Subcutaneous abdominal adipose tissue (tissue), 5 donors: ENCODE measurements around the gene CCR5AS.
"Not testable (repeated sequence)": the region's sequence is repeated elsewhere in the genome, so short reads cannot be mapped to it uniquely, and the experiment has no call there.

ENCODE experiments used
- H3K27ac ChIP-seq: one replicate; pipeline ENCODE4 v1.7.0; 2013; ENCODE audit warnings: low read depth, mild to moderate bottlenecking, inconsistent platforms, low read length, moderate library complexity
- H3K27me3 ChIP-seq, 5 donors: one replicate each; pipeline ENCODE4 v1.7.0; 2013; ENCODE audit warnings: low read length in 5 of 5, inconsistent platforms in 1 of 5; ENCODE audit not compliant: control insufficient read depth in 5 of 5, insufficient read depth in 4 of 5
- H3K36me3 ChIP-seq, 5 donors: one replicate each; pipeline ENCODE4 v1.7.0; 2013; ENCODE audit warnings: low read length in 5 of 5; ENCODE audit not compliant: control insufficient read depth in 5 of 5, insufficient read depth in 5 of 5
- H3K4me1 ChIP-seq, 5 donors: one replicate each; pipeline ENCODE4 v1.7.0; 2013; ENCODE audit warnings: low read length in 5 of 5, mild to moderate bottlenecking in 3 of 5, moderate library complexity in 1 of 5; ENCODE audit not compliant: control insufficient read depth in 5 of 5, insufficient read depth in 5 of 5
- H3K4me3 ChIP-seq, 5 donors: one replicate each; pipeline ENCODE4 v1.7.0; 2013; ENCODE audit warnings: low read length in 5 of 5, low read depth in 1 of 5
- H3K9ac ChIP-seq, 5 donors: one replicate each; pipeline ENCODE4 v1.7.0; 2013; ENCODE audit warnings: low read length in 5 of 5, mild to moderate bottlenecking in 4 of 5, moderate library complexity in 3 of 5
- H3K9me3 ChIP-seq, 5 donors: one replicate each; pipeline ENCODE4 v1.7.0; 2013; ENCODE audit warnings: low read length in 5 of 5; ENCODE audit not compliant: control insufficient read depth in 5 of 5
- donor health status: healthy.
- donor health status: healthy.
- donor health status: healthy.
- donor health status: healthy.
- donor health status: healthy.

CCR5AS gene

GRCh38 chr3:46429671-46430070 is 22.8 kb upstream of the CCR5AS start:
- peaks cover 0 to 6% (median 3%) of the 10 kb centered on the region in 5 donors for H3K36me3 ChIP-seq
- H3K27ac ChIP-seq = no peak overlapping the region
- peaks cover 0 to 6% (median 0%) of the 10 kb centered on the region in 5 donors for H3K9me3 ChIP-seq
- H3K4me3 ChIP-seq = no peak overlapping the region
- peaks cover 0 to 10% (median 0%) of the 10 kb centered on the region in 5 donors for H3K4me1 ChIP-seq
- H3K27me3 ChIP-seq = no peaks in the 10 kb centered on the region
- no peak overlapping the region for H3K9ac ChIP-seq

DNA sequence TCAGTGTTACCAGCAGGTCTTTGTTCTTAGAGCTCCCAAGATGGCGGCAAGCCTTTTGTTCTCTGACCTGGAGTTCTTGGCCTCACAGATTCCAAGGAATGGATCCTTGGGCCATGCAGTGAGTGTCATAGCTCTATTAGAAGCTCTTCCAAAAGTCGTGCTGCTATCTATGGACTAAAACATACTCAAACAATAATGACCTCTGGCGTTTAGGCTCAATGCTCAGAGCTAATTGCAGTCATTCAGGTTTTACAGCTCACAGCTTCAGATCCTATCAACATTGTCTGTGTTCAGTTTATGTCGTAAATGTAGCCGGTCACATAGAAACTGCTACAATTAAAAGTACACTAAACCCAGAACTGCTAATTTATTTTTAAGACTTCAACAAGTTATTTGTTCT is 22.4 kb upstream of the CCR5AS start:
- no peak overlapping the region for H3K9ac ChIP-seq
- H3K36me3 ChIP-seq = peaks cover 0 to 5% (median 3%) of the 10 kb centered on the region in 5 donors
- no peaks in the 10 kb centered on the region for H3K27me3 ChIP-seq
- peaks cover 0 to 10% (median 0%) of the 10 kb centered on the region in 5 donors for H3K4me1 ChIP-seq
- peaks cover 0 to 6% (median 0%) of the 10 kb centered on the region in 5 donors for H3K9me3 ChIP-seq
- H3K27ac ChIP-seq = no peak overlapping the region
- H3K4me3 ChIP-seq = no peak overlapping the region

DNA sequence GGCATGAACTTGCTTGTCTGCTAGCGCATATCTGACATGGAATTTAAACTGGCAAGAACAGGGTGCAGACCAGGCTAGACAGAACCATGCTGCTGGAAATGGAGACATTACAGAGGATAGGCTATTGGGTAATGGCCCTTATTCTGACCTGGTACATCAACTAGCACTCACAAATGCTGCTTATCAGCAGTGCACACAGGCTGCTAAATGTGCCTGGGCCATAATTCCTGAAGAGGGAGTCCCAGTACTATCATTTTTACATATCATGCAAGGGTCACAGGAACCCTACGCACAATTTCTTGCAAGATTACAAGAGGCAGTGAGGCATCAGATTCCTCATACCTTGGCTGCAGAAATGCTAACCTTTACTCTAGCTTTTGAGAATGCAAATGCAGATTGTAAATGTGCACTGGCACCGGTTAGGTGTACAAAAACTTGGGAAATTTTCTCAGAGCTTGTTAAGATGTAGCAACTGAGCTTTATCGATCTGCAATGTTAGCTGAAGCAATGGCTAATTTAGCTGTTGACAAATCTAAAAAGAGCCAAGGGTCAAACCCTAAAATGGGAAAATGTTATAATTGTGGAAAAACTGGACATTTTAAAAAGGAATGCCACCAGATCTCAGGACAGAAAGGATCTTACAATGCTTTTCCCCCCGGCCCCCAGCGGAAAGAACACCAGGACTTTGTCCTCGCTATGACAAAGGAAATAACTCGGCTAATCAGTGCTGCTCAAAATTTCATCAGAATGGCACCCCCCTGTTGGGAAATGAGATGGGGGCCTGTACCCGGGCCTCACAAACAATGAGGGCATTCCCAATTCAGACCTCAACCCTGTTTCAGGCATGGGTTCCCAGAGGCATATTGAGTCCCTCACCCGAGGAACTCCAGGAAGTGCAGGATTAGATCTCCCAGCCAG is 21.3 kb upstream of the CCR5AS start:
- Histone ChIP-seq H3K27ac (no peak overlapping the region), H3K36me3 (peaks cover 0 to 3% (median 0%) of the 10 kb centered on the region in 5 donors), H3K27me3 (no peaks in the 10 kb centered on the region), H3K9me3 (peaks cover 0 to 6% (median 0%) of the 10 kb centered on the region in 5 donors), H3K9ac (no peak overlapping the region), H3K4me3 (no peak overlapping the region), H3K4me1 (peaks cover 0 to 10% (median 3%) of the 10 kb centered on the region in 5 donors)

GRCh38 chr3:46427404-46427803 is 20.5 kb upstream of the CCR5AS start:
- not testable (repeated sequence) for H3K9ac ChIP-seq, H3K4me3 ChIP-seq, H3K27me3 ChIP-seq, H3K36me3 ChIP-seq, H3K27ac ChIP-seq, H3K9me3 ChIP-seq
- H3K4me1 ChIP-seq = peaks cover 0 to 10% (median 4%) of the 10 kb centered on the region in 5 donors

DNA sequence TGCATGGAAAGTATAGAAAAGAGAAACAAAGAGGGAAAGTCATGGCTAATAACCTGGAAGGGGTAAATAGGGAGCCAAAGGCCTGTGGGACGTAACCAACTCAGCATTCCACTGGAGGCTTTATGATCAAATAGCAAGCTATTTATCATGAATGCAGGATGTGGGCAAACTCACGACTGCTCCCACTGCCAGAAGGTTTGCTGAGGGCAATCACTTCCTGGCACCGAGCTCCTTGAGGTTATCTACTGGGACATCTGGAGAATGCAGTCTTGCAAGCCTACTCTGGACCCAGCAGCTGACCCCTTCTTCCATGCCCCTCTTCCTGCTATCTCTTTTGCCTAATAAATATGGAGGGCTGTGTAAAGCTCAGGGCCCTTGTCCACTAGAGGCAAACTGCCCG is 19.6 kb upstream of the CCR5AS start:
- not testable (repeated sequence) for H3K27me3 ChIP-seq, H3K9ac ChIP-seq, H3K4me3 ChIP-seq, H3K27ac ChIP-seq, H3K9me3 ChIP-seq, H3K36me3 ChIP-seq
- peaks cover 0 to 10% (median 4%) of the 10 kb centered on the region in 5 donors for H3K4me1 ChIP-seq

GRCh38 chr3:46423588-46423987 is 16.7 kb upstream of the CCR5AS start:
- no peaks in the 10 kb centered on the region for H3K36me3 ChIP-seq
- H3K4me3 ChIP-seq = no peak overlapping the region
- no peaks in the 10 kb centered on the region for H3K27me3 ChIP-seq
- no peaks in the 10 kb centered on the region for H3K9me3 ChIP-seq
- peaks cover 0 to 10% (median 4%) of the 10 kb centered on the region in 5 donors for H3K4me1 ChIP-seq
- no peak overlapping the region for H3K9ac ChIP-seq
- no peak overlapping the region for H3K27ac ChIP-seq

DNA sequence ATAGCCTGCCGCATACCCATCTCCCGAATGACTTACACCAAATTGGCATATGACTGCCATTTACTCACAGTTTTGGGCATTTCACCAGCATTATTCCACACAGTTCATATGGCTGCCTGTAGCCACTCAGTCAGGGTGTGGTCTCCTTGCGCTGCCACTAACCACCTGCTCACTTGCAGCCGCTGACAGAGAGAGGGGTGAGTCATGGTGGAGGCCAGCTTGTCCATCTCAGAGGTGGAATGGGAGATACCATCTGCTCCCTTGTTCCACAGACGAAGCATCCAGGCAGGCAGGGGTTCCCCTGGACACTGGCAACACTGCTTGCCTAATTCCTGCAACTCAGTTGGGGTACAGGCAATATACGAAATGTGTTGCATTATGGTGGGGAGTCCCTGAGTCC is 15.8 kb upstream of the CCR5AS start:
- H3K36me3 ChIP-seq = no peaks in the 10 kb centered on the region
- no peak overlapping the region for H3K27ac ChIP-seq

GRCh38 chr3:46420931-46421330 is 14.1 kb upstream of the CCR5AS start:
- Histone ChIP-seq H3K27me3 (no peaks in the 10 kb centered on the region), H3K9ac (no peak overlapping the region), H3K27ac (no peak overlapping the region), H3K4me1 (peaks cover 0 to 11% (median 0%) of the 10 kb centered on the region in 5 donors), H3K36me3 (no peaks in the 10 kb centered on the region), H3K4me3 (no peak overlapping the region), H3K9me3 (no peaks in the 10 kb centered on the region)

More for the DNA sequence above, 15.8 kb upstream of the CCR5AS start:
- H3K4me1 ChIP-seq = peaks cover 0 to 6% (median under 1%) of the 10 kb centered on the region in 5 donors
- H3K27me3 ChIP-seq = no peaks in the 10 kb centered on the region
- H3K4me3 ChIP-seq = no peak overlapping the region
- no peak overlapping the region for H3K9ac ChIP-seq
- no peaks in the 10 kb centered on the region for H3K9me3 ChIP-seq

- Histone ChIP-seq H3K9ac (no peak overlapping the region), H3K9me3 (no peaks in the 10 kb centered on the region), H3K36me3 (no peaks in the 10 kb centered on the region), H3K4me1 (peaks cover 0 to 18% (median 2%) of the 10 kb centered on the region in 5 donors), H3K27me3 (no peaks in the 10 kb centered on the region), H3K27ac (no peak overlapping the region), H3K4me3 (no peak overlapping the region)
Observed at GRCh38 chr3:46419816-46420215, 12.9 kb upstream of the CCR5AS start.

DNA sequence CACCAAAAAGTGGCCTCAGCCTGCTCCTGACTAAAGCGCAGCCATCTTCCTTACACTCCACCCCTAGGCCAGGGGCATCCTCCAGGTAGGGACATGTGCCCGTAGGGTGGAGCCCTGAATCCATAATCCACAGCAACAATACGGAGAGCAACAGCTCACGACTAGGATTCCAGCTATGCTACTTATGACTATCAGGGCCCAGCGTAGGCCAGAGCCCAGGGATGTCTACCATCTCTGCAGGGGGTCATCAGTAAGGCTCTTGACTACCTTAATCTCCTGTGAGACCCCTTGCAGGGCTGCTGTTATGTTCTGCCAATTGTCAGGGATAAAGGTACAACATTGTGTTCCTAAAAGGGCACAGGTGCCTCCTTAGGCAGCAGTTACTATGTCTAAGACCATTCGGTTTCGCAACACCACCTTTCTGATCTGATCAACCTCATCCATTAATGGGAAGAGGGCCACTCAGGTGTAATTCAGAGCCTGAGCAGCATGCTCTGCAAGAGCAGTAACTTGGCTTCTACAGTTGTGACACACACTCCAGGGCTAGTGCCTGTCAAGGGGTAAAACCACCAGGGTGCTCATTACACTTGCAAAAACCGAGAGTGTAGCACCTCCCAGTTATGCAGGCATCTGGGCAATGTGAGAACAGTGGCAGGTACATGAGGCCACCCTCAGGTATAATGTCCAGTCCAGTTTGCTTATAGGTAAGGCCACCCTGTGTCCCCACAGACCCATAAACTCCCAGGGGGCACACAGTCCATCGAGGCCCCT is 11.2 kb upstream of the CCR5AS start:
- Histone ChIP-seq H3K9me3 (no peaks in the 10 kb centered on the region), H3K4me3 (no peak overlapping the region), H3K9ac (no peak overlapping the region), H3K27me3 (no peaks in the 10 kb centered on the region), H3K27ac (no peak overlapping the region), H3K36me3 (no peaks in the 10 kb centered on the region), H3K4me1 (peaks cover 0 to 27% (median 2%) of the 10 kb centered on the region in 5 donors)
